Renal pelvis (tissue), 4 donors: ENCODE data around the gene MARCHF10. TPM values are rescaled to one million over a fixed set of nuclear protein-coding genes. Genes with fewer than 3 reads are reported as not detected.

Source experiments
- DNase-seq: peaks from one replicate; pipeline ENCODE4 v3.0.0-alpha.2; 2013
- polyA plus RNA-seq, 3 donors: library from polyadenylated mRNA; unstranded; fragments of 120-200 nt; gene quantifications; one replicate each; pipeline ENCODE4 v1.2.1, GENCODE V29; 2013; ENCODE audit not compliant: insufficient read length in 3 of 3

MARCHF10 gene
- polyA plus RNA-seq, 3 donors = 1.1 to 1.5 (median 1.4) TPM

DNA sequence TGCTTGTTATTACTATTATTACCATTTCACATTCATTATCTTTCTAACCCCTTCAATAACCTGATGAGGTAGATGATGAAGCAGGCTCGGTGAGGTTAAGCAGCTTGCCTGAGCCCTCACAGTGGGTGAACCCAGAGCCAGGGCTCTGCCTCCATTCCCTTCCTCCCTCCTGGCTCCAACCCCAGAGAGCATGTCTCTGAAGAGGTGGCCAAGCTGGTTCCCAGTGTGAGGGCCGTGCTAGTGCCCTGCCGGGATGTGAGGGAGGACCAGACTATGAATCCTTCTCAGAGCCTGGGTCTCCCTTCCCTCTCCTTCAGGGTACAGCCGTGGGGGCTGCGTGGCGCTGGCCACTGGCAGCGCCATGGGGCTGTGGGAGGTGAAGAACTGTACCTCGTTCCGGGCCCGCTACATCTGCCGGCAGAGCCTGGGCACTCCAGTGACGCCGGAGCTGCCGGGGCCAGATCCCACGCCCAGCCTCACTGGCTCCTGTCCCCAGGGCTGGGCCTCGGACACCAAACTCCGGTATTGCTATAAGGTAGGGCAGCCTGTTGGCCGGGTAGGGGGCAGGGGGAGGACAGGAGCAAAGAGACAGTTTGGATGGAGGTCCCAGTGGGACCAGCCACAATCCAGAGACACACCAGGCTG is 131.0 kb downstream of the MARCHF10 start:
- no peak for DNase-seq

DNA sequence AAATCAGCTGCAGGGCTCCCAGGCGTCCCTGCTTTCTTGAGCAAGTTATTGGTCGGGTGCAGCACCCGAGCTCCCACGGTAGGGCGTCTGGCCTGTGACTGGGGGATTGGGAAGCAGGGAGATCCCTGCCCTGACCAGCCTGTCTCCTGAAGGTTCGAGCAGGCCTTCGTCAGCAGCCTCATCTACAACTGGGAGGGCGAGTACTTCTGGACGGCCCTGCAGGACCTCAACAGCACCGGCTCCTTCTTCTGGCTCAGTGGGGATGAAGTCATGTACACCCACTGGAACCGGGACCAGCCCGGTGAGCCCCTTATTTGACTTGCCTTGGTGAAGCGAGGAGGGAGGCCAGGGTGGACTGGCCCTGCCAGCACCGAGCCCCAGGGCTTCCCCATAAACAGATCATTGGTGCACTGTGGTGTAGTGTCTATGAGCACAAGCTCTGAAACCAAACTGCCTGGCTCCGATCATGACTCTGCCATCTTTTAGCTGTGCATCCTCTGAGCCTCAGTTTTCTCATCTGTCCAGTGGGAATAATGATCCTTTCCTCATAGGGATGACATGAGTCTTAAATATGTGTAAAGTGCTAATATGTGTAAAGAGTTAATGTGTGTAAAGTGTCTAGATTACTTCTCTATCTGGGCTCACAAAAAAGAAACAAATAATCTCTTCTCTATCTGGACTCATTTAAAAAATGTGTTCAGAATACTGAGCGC is 131.7 kb downstream of the MARCHF10 start:
- no peak for DNase-seq

DNA sequence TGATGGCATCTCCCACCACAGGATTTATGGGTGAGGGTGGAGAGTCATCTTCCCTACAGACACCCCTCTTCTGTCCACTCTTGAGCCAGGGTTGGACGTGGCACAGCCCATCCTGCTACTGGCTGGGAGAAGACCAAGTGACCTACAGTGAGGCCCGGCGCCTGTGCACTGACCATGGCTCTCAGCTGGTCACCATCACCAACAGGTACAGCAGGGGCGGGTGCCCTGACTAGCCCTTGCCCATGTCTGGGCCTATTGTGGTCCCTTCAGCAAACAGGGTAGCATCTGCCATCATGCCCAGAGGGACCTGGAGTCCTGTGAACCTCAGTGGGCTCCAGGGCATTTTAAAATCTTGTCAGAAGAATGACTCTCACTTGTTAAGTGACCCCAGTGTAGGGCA is 132.4 kb downstream of the MARCHF10 start:
- DNase-seq = no peak

DNA sequence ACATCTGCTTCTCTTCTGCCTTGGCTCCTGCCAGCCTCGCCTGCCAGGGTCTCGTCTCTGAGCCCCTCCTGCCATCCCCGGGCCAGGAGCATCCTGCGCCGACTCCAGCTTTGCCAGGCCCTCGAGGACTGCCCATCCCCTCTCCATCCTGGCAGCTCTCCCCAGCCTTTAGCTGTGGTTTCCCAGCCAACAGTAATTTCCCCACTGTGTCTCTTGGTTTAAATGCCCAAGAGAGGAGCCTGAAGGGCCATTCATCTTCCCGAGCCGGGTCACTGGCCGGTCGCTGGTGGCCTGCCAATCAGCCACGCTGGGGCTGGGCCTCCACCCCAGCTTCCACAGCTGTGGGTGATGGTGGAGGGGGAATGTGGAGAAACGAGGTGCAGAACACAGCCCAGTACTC is 132.9 kb downstream of the MARCHF10 start:
- no peak for DNase-seq

DNA sequence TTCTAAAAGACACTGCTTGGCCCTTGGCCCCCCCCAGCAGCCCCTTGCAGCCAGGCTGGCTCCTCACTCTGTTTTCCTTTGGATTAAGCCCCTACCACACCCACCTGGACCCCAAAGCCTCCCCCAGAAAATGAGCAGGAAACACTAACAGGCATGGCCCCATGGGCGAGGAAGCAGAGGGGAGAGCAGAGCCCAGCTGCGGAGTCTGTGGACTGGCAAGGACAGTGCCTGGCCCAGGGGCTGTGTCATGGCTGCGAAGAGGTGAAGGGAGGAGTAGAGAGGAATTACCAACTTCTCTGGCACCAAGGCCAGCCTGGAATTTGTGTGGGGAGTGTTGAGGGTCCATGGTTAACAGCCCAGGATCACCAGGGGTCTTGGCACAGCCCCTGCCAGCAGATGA is 133.3 kb downstream of the MARCHF10 start:
- no peak for DNase-seq

DNA sequence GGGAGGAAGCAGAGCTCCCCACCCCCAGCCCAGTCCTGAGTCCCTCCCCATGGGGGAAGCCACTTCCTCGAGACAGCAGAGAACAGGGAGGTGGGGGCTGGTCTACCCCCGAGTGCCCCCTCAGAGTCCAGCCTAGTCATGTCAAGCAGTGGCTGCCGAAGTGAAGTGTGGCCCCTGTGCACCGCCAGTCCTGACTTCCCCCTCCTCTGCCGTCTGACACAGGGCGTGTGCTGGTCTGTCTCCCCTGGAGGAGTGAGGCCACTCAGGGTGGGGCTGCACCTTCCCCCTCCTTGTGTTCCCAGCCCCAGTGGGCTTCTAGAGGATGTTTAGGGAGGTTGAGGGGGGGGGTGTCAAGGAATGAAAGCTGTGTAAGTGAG is 133.8 kb downstream of the MARCHF10 start:
- no peak for DNase-seq

DNA sequence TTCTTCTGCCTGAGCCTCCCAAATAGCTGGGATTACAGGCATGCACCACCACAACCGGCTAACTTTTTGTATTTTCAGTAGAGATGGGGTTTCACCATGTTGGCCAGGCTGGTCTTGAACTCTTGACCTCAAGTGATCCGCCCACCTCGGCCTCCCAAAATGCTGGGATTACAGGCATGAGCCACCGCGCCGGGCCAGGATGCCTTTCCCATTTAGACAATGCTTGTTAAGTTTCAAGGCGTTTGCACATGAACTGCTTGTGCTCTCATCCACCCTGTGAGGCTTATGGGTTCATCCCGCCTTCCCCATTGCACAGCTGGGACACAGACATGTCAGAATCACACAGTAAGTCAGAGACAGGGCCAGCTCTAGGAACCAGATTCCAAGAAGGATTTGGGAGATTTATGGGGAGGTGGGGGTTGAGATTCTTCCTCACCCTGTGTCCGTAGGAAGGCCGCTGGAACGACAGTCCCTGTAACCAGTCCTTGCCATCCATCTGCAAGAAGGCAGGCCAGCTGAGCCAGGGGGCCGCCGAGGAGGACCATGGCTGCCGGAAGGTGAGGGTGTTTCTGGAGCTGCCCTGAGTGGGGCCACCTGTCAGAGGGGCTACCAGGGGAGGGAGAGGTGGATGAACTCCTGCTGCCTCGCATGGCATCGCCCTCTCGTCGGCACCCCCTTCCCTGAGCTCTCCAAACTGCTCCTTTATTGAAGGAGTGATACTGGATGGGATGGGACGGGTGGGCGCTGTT is 134.3 kb downstream of the MARCHF10 start:
- no peak for DNase-seq

DNA sequence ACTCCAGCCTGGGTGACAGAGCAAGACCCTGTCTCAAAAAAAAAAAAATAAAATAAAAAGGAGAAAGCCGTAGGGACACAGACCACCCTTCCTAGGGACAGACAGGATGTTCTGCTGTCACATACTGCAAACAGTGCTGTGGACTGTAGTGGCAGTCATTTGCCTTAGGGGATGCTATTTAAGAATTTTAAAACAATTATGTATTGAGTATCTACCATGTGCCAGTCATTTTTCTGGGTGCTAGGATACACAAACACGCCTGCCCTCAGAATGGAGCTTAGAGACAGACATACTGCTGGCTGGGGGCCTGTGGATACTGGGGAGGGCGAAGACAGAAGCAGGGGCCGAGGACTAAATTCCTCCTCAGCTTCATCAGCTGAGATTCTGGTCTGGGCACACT is 135.2 kb downstream of the MARCHF10 start:
- DNase-seq = no peak

DNA sequence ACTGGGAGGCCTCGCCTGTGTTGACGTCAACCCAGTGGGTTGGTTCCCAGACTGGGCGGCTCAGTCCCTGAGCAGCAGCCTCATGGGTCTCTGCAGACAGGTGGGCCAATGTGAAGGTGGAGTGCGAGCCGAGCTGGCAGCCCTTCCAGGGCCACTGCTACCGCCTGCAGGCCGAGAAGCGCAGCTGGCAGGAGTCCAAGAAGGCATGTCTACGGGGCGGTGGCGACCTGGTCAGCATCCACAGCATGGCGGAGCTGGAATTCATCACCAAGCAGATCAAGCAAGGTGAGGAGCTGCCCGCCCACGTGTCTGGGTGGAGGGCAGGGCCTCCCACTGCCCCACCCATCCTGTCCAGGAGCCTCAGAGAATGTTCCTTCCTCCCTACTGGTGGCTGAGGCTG is 136.6 kb downstream of the MARCHF10 start:
- DNase-seq = no peak

DNA sequence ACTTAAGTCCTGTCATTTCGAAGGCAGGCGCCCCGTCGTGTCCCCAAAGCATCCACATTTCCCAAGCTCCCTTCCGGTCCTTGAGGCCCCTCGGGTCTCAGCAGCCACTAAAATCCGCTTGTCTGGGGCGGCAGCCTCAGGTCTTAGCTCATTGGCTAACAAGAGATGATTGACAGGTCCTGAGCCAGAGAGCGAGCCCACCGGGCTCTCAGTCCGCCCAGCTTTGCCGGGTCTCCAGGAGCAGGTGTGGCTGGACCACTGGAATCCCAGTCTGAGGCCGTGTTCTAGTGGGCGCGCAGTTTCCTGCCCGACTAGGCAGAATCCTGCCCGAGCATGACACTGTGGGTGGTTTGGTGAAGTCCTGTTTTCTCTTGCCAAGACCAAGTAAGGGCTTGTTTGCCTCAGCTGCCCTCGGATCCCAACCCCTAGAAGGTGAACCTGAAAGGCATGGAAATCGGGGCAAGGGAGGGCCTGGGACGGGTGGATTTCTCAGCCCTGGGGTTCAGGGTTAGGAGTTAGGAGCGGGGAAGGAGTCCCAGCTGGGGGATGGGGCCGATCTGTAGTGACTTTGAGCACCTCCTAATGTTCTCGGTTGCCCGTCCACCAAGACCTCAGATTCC is 137.8 kb downstream of the MARCHF10 start:
- no peak for DNase-seq

DNA sequence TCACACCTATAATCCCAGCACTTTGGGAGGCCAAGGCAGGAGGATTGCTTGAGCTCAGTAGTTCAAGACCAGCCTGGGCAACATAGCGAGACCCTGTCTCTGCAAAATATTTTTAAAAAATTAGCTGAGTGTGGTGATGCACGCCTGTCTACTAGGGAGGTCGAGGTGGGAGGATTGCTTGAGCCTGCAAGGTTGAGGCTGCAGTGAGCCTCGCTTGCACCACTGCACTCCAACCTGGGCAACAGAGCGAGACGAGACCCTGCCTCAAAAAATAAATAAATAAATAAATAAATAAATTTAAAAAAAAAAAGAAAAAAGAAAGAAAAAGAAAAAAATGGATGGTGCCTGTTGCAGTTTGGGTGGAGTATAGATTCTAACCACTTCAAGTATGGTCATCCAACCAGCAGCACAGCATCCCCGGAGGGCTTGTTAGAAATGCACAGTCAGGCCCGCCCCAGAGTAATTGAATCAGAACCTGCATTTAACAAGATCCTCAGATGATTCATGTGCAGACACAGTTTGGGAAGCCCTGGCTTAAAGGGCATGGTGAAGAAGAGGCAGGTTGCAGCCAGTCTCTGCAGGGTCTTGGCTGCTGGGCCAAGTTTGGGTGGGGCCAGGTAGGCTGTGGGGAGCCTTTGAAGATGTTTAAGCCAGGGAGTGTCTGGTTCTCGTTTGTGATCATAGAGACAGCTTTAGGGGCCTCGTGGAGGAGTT is 139.9 kb downstream of the MARCHF10 start:
- DNase-seq = no peak

DNA sequence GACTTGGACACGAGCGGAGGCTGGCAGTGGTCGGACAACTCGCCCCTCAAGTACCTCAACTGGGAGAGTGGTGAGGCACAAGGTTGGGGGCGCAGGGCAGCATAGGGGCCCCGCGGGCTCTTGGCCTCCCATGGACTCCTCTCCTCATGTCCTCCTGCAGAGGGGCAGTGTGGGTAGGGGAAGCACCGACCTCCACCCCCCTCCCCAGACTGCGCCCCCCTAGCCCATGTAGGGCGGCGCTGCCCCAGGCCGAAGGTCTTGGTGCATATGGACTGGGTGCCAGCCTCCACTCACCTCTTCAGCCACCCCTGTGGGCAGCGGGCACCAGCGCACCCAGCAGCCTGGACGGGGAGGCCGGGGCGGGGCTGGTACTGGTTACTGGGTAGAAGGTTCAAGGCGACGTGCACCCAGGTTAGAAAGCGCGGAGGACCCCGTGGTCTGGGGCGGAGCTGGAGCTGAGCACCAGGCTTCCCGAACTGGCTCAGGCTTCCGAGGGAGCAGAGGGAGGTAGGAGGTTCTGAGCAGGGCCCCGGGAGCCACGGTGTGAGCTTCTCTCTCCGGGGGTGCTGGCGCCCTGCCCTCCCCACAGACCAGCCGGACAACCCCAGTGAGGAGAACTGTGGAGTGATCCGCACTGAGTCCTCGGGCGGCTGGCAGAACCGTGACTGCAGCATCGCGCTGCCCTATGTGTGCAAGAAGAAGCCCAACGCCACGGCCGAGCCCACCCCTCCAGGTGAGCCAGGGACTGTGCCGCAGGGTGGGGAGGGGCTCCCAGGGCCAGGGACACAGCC is 141.1 kb downstream of the MARCHF10 start:
- no peak for DNase-seq

DNA sequence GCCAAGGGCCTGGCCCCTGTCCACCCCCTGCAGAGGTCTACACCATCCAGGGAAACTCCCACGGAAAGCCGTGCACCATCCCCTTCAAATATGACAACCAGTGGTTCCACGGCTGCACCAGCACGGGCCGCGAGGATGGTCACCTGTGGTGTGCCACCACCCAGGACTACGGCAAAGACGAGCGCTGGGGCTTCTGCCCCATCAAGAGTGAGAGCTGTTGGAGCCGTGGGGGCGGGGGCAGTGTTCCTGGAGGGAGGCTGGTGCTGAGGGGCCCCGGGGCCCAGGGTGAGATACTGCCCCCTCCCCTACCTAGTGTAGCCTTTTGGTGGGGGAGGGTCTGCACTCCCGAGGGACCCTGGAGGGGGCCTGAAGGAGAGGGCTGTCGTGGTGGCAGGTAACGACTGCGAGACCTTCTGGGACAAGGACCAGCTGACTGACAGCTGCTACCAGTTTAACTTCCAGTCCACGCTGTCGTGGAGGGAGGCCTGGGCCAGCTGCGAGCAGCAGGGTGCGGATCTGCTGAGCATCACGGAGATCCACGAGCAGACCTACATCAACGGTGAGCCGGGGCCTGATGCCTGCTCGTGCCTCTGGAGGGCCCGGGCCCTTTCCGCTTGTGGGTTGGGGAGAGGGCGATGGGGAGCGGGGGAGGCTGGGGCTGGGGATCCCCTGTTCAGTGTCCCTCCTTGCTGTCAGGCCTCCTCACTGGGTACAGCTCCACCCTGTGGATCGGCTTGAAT is 141.9 kb downstream of the MARCHF10 start:
- DNase-seq = no peak

DNA sequence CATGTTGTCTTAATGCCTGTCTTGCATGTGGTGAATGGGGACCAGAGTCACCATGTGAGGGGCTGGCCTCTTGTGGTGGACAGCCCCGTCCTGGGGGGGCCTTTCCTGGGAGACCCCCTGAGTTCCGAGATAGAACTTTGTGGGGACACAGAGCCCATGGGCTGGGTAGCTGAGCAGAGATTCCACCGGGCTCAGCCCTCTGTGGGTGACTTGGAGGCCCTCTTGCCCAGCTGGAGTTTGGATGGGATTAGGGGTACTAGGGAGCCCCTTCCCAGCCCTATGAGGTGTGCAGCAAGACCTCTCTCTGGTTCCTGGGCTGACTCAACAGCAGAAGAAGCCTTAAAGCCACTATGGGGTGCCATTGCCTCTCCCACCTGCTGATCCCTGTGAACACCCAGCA is 142.5 kb downstream of the MARCHF10 start:
- DNase-seq = no peak

DNA sequence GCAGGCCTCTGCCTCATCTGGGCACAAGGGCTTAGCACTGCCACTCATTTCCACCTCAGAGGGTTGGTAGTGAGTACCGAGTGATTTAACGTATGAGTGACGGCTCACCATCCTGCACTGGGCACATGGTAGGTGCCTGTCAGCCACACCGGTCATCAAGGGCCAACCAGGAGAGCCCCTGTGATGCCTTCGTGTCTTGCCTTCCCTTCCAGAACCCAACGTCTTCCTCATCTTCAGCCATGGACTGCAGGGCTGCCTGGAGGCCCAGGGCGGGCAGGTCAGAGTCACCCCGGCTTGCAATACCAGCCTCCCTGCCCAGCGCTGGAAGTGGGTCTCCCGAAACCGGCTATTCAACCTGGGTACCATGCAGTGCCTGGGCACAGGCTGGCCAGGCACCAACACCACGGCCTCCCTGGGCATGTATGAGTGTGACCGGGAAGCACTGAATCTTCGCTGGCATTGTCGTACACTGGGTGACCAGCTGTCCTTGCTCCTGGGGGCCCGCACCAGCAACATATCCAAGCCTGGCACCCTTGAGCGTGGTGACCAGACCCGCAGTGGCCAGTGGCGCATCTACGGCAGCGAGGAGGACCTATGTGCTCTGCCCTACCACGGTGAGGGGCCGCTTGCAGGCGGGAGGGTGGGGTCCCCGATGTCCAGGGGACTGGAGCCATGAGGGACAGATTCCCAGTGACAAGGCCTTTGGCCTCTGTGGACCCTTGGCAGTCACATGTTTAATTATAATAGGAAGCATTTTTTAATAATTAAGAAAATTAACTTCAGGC is 143.6 kb downstream of the MARCHF10 start:
- DNase-seq = no peak

DNA sequence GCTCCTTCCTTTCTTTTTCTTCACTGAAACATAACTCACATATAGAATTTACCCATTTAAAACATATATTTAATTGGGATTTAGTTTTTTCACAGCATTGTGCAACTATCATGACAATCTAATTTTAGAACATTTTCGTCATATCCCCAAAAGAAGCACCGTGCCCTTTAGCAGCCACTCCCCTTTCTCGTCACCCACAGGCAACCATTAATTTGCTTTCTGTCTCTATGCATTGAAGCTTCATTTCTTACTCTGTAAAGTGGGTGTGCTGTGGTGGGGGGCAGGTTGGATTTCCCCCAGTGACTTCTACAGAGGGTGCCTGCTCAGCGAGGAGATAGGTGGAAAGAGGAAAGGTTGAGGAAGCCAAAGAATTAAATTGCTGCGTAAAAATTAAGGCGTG is 144.8 kb downstream of the MARCHF10 start:
- no peak for DNase-seq

DNA sequence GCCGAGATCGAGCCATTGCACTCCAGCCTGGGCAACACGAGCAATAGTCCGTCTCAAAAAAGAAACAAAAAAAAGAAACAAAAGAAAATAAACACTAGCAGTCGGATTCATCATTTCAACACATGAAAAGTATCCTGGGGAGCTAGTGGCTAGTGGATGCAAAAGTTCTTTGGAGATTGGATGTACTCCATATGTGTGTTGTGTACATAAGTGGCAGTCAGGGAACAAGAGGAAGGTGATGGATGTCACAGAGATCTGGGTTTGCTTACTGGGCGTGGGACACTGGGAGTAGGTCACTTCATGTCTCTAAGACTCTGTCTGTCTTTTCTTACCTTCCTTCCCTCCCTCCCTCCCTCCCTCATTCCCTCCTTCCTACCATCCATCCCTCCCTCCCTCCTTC is 145.3 kb downstream of the MARCHF10 start:
- DNase-seq = no peak

DNA sequence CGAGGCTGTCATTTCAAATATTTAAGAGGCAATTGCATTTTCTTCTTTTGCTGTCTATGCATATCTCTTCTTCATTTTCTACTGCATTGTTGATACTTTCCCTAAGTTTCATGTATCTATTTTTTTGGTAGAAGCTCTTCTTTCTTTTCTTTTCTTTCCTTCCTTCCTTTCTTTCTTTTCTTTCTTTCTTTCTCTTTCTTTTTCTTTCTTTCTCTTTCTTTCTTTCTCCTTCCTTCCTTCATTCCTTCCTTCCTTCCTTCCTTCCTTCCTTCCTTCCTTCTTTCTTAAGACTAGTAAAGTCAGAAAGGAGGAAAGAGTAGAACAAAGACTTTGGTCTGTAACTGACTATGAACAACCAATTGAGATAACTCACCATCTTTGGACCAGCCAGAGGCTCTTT is 146.8 kb downstream of the MARCHF10 start:
- DNase-seq = no peak

DNA sequence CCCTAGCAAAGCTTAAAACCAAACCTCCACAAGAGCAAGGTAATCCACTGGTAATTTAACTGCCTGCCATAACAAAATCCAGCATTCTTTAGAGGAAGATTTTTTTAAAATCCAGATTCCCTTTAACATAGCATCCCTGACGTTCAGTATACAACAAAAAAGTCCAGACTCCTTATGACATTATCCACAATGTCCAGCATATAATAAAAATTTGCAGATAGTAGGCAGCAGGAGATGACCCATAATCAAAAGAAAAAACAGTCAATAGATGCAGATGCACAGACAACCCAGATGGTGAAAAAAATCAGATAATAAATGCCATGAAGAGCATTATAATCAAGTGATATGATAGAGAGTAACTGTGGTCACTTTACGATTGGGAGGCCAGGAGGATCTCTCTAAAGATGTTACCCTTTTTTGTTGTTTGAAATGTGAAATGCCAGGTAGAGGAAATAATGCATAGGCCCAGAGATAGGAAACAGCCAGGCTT is 147.4 kb downstream of the MARCHF10 start:
- DNase-seq = no peak
